Neural cell (in vitro differentiated cells): ENCODE results near the gene NGDN. TPM values are rescaled to one million over a fixed set of nuclear protein-coding genes. Genes with fewer than 3 reads are reported as not detected.

Experiments used
- H2AFZ ChIP-seq: fragments of 200-600, 300-800 bp; sonication (generic), shearing (Covaris generic); 2 replicates; pipeline ENCODE4 v1.6.0; 2014; ENCODE audit warnings: low read depth, mild to moderate bottlenecking, antibody characterized with exemption, low read length, moderate library complexity
- H3F3A ChIP-seq: fragments of 200-600 bp; shearing (Covaris generic); 2 replicates; pipeline ENCODE4 v1.6.1; 2016; ENCODE audit warnings: mild to moderate bottlenecking, moderate library complexity, mixed read lengths, antibody characterized with exemption, low read length; ENCODE audit not compliant: insufficient read depth, poor library complexity, severe bottlenecking
- H3K27ac ChIP-seq: fragments of 200-600, 300-800 bp; sonication (generic), shearing (Covaris generic); 2 replicates; pipeline ENCODE4 v1.5.1; 2014; ENCODE audit warnings: mild to moderate bottlenecking, low read length, moderate library complexity
- H3K27me3 ChIP-seq: fragments of 300-800, 200-600 bp; sonication (generic), shearing (Covaris generic); 2 replicates; pipeline ENCODE4 v1.6.0; 2014; ENCODE audit warnings: mild to moderate bottlenecking, low read depth, low read length, moderate library complexity; ENCODE audit not compliant: insufficient read depth
- H3K36me3 ChIP-seq: fragments of 300-800, 200-600 bp; sonication (generic), shearing (Covaris generic); 2 replicates; pipeline ENCODE4 v1.5.1; 2014; ENCODE audit warnings: mild to moderate bottlenecking, antibody characterized with exemption, low read length, moderate library complexity; ENCODE audit not compliant: insufficient read depth
- H3K4me2 ChIP-seq: fragments of 300-800, 200-600 bp; sonication (generic), shearing (Covaris generic); 2 replicates; pipeline ENCODE4 v1.6.0; 2014; ENCODE audit warnings: mild to moderate bottlenecking, low read length
- H3K4me3 ChIP-seq: fragments of 300-800, 200-600 bp; sonication (generic), shearing (Covaris generic); 2 replicates; pipeline ENCODE4 v1.5.1; 2014; ENCODE audit warnings: mild to moderate bottlenecking, low read length, moderate library complexity
- H3K79me2 ChIP-seq: fragments of 200-600 bp; shearing (Covaris generic); replicated peaks from 2 replicates; pipeline ENCODE4 v1.6.0; 2014; ENCODE audit warnings: mild to moderate bottlenecking, low read length, moderate library complexity; ENCODE audit not compliant: insufficient read depth
- H3K9ac ChIP-seq: fragments of 300-800, 200-600 bp; sonication (generic), shearing (Covaris generic); 2 replicates; pipeline ENCODE4 v1.6.1; 2016; ENCODE audit warnings: mild to moderate bottlenecking, low read length, mixed read lengths
- H3K9me2 ChIP-seq: fragments of 200-600 bp; shearing (Covaris generic); 2 replicates; pipeline ENCODE4 v1.6.1; 2016; ENCODE audit warnings: mild to moderate bottlenecking, low read length, mixed read lengths; ENCODE audit not compliant: insufficient read depth
- H3K9me3 ChIP-seq: fragments of 200-600, 300-800 bp; sonication (generic), shearing (Covaris generic); 2 replicates; pipeline ENCODE4 v1.6.1; 2016; ENCODE audit warnings: mild to moderate bottlenecking, mixed run types, low read length, moderate library complexity, mixed read lengths
- H4K20me1 ChIP-seq: fragments of 200-600 bp; shearing (Covaris generic); 2 replicates; pipeline ENCODE4 v1.6.1; 2016; ENCODE audit warnings: mild to moderate bottlenecking, mixed run types; ENCODE audit not compliant: insufficient read depth
- EP300 ChIP-seq: fragments of 450-650 bp; conservative IDR thresholded peaks from 2 replicates; pipeline ENCODE4 v1.6.1; 2014; ENCODE audit warnings: antibody characterized with exemption, mild to moderate bottlenecking, moderate library complexity; ENCODE audit not compliant: poor library complexity, severe bottlenecking
- EZH2 ChIP-seq: fragments of 200-600, 300-800 bp; shearing (Covaris generic), sonication (generic); IDR thresholded peaks from 2 replicates; pipeline ENCODE4 v1.6.1; 2014; ENCODE audit warnings: antibody characterized with exemption, low read length, borderline replicate concordance, mild to moderate bottlenecking; ENCODE audit not compliant: insufficient read depth, poor library complexity, severe bottlenecking
- MXI1 ChIP-seq: fragments of 450-650 bp; conservative IDR thresholded peaks from 2 replicates; pipeline ENCODE4 v1.6.1; 2014; ENCODE audit warnings: antibody characterized with exemption, mild to moderate bottlenecking; ENCODE audit not compliant: poor library complexity, severe bottlenecking
- POLR2AphosphoS5 ChIP-seq: IDR thresholded peaks from 2 replicates; pipeline ENCODE4 v1.6.1; 2012
- RAD21 ChIP-seq: fragments of 450-650 bp; conservative IDR thresholded peaks from 2 replicates; pipeline ENCODE4 v1.6.1; 2014; ENCODE audit warnings: antibody characterized with exemption, mild to moderate bottlenecking, moderate library complexity
- SMC3 ChIP-seq: fragments of 450-650 bp; conservative IDR thresholded peaks from 2 replicates; pipeline ENCODE4 v1.6.1; 2014; ENCODE audit warnings: antibody characterized with exemption, mild to moderate bottlenecking, moderate library complexity; ENCODE audit not compliant: poor library complexity
- TAF1 ChIP-seq: IDR thresholded peaks from 2 replicates; pipeline ENCODE4 v1.6.1; 2012; ENCODE audit warnings: low read depth
- polyA plus RNA-seq: library from polyadenylated mRNA; depleted of rRNA; stranded (reverse); fragments of >200 nt; gene quantifications from 2 replicates; pipeline ENCODE4 v1.2.3, GENCODE V29; 2014
- TF ChIP-seq, protein P1 (sequence below): fragments of 450-650 bp; IDR thresholded peaks from 2 replicates; pipeline ENCODE4 v1.5.1; 2014; ENCODE audit warnings: antibody characterized with exemption, mild to moderate bottlenecking, moderate library complexity; ENCODE audit not compliant: poor library complexity, severe bottlenecking
- TF ChIP-seq, protein P2 (sequence below): IDR thresholded peaks from 2 replicates; pipeline ENCODE4 v1.6.1; 2012; ENCODE audit warnings: borderline replicate concordance

NGDN gene
- polyA plus RNA-seq, 1 donor from 2014 or later = 137 TPM

DNA sequence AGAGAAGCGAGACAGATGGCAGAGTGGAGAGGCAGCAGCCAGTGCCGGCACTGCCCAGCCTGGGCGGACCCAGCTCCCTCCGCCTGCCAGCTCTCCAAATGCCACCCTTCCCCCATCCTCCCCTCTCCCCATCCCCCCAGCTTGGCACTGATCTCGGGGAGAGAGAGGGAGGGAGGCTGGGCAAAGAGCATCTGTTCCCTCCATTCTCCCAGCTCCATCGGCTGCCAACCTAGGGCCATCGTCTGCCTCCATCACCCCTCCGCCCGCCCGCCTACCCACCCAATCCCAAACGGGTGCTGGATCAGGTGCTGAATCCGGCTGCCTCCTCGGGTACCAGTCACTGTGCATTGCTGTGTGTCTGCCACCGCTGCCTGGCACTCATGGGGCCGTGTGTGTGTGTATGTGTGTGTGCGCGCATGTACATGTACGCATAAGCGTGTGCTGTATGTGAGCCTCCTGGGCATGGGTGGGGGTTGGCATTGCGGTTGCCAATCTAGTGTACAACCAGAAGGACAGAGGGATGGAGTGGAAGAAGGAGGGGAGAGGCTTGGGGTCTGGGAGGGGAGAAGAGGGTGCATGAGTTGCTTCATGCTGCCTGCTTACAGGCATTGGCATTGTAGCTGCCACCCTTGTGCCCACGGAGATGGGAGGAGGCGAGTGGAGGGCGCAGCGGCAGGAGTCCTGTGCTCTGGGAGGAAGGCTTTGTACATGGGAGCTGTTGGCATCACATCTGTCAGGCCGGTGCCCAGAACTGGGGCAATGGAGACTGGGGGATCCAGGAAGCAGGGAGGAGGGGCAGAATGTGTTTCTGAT, 43.7 kb downstream of the NGDN start:
- Histone ChIP-seq H3F3A (no peaks in the 10 kb centered on the region), H3K9me3 (no peaks in the 10 kb centered on the region), H3K9me2 (no peaks in the 10 kb centered on the region), H3K27ac (no peak overlapping the region), H4K20me1 (no peaks in the 10 kb centered on the region), H2AFZ (no peak overlapping the region), H3K27me3 (no peaks in the 10 kb centered on the region), H3K36me3 (no peaks in the 10 kb centered on the region), H3K4me3 (no peak overlapping the region), H3K9ac (no peak overlapping the region), H3K79me2 (no peaks in the 10 kb centered on the region), H3K4me2 (no peak overlapping the region)
- TF ChIP-seq EZH2 = no peak
- TF ChIP-seq, protein P1, sequence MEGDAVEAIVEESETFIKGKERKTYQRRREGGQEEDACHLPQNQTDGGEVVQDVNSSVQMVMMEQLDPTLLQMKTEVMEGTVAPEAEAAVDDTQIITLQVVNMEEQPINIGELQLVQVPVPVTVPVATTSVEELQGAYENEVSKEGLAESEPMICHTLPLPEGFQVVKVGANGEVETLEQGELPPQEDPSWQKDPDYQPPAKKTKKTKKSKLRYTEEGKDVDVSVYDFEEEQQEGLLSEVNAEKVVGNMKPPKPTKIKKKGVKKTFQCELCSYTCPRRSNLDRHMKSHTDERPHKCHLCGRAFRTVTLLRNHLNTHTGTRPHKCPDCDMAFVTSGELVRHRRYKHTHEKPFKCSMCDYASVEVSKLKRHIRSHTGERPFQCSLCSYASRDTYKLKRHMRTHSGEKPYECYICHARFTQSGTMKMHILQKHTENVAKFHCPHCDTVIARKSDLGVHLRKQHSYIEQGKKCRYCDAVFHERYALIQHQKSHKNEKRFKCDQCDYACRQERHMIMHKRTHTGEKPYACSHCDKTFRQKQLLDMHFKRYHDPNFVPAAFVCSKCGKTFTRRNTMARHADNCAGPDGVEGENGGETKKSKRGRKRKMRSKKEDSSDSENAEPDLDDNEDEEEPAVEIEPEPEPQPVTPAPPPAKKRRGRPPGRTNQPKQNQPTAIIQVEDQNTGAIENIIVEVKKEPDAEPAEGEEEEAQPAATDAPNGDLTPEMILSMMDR = no peak
- TF ChIP-seq EP300 = no peak
- no peak for TF ChIP-seq SMC3
- no peak for TF ChIP-seq TAF1
- TF ChIP-seq MXI1 = no peak
- no peak for TF ChIP-seq RAD21
- TF ChIP-seq, protein P2, sequence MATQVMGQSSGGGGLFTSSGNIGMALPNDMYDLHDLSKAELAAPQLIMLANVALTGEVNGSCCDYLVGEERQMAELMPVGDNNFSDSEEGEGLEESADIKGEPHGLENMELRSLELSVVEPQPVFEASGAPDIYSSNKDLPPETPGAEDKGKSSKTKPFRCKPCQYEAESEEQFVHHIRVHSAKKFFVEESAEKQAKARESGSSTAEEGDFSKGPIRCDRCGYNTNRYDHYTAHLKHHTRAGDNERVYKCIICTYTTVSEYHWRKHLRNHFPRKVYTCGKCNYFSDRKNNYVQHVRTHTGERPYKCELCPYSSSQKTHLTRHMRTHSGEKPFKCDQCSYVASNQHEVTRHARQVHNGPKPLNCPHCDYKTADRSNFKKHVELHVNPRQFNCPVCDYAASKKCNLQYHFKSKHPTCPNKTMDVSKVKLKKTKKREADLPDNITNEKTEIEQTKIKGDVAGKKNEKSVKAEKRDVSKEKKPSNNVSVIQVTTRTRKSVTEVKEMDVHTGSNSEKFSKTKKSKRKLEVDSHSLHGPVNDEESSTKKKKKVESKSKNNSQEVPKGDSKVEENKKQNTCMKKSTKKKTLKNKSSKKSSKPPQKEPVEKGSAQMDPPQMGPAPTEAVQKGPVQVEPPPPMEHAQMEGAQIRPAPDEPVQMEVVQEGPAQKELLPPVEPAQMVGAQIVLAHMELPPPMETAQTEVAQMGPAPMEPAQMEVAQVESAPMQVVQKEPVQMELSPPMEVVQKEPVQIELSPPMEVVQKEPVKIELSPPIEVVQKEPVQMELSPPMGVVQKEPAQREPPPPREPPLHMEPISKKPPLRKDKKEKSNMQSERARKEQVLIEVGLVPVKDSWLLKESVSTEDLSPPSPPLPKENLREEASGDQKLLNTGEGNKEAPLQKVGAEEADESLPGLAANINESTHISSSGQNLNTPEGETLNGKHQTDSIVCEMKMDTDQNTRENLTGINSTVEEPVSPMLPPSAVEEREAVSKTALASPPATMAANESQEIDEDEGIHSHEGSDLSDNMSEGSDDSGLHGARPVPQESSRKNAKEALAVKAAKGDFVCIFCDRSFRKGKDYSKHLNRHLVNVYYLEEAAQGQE = no peak
- TF ChIP-seq POLR2AphosphoS5 = no peak

DNA sequence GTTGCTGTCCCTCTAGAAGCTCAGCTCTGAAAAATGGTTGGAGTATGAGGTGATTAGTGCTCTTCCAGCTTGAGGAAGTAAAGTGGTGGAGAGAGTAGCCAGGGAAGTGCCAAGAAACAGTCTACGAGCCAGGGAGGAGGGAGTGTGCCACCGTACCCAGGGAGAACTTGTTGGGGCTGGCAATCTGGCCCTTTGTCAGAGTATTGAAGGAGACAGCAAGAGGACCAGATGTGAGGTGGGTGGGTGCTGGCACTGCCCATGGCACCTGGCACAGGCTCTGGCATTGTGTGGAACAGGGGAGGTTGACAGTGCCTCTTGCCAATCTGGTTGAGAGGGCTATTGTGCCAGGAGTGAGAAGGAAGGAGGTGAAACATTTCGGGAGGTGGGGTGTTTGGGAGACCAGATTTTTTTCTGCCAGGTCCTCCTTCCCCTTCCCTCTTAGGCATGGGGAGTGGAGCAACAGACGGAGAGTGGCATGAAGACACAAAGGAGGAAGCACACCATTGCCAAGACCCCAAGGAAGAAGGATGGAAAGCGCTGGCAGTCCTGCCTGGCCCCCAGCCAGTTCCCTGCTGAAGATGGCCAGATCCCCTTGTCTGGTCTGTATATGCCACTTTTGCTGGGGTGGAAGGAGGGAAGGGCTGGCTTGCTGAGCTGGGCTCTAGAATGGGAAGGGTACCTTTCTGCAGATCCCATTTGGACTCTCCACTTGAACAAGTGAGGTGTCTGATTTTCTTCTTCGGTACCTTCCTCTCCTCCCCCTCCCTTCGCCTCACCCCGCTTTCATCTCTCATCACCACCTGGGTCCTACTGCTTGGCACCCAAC, 44.5 kb downstream of the NGDN start:
- Histone ChIP-seq H3K9me2 (no peaks in the 10 kb centered on the region), H3F3A (no peaks in the 10 kb centered on the region), H3K9me3 (no peaks in the 10 kb centered on the region), H3K27me3 (no peaks in the 10 kb centered on the region), H2AFZ (no peak overlapping the region), H3K79me2 (no peaks in the 10 kb centered on the region), H3K36me3 (no peaks in the 10 kb centered on the region), H3K4me3 (no peak overlapping the region), H3K4me2 (no peak overlapping the region), H3K9ac (no peak overlapping the region), H3K27ac (no peak overlapping the region), H4K20me1 (no peaks in the 10 kb centered on the region)
- TF ChIP-seq SMC3 (no peak), EP300 (no peak)
